HCT116 (cell line): ENCODE data around the gene EPHB2. TPM values are rescaled to one million over a fixed set of nuclear protein-coding genes. Genes with fewer than 3 reads are reported as not detected.

Experiments
- ATAC-seq: fragments of 200-7000 bp; cut with Tn5 transposase; 2 replicates; pipeline ENCODE4 v1.9.1; 2020; ENCODE audit warnings: mild to moderate bottlenecking, moderate library complexity
- BruUV-seq: library from RNA; stranded (reverse); fragments of 400-500 nt; replicated peaks from 2 replicates; lab custom pipeline; 2021; lab: Mats Ljungman, UMichigan
- CTCF ChIA-PET: fragments of 300-600 bp; sonication (Branson Sonifier 250); formaldehyde crosslinking; loops from one replicate; lab custom pipeline; 2021; ENCODE audit warnings: antibody characterized with exemption; lab: Charles Lee
- POLR2A ChIA-PET: fragments of 300-600, 350-600 bp; sonication (Branson Sonifier 250); formaldehyde crosslinking; loops from one replicate; lab custom pipeline; 2021; ENCODE audit warnings: antibody characterized with exemption; lab: Charles Lee
- RAD21 ChIA-PET, 2 experiments: fragments of 300-600 bp; sonication (Branson Sonifier 250); formaldehyde crosslinking; loops; one replicate each; lab custom pipeline; 2023; ENCODE audit warnings: low total read pairs in 2 of 2; ENCODE audit not compliant: uncharacterized antibody in 2 of 2, unreplicated experiment in 2 of 2, low non-redundant PET in 1 of 2; lab: Charles Lee
- DNase-seq: peaks from one replicate; pipeline ENCODE4 v3.0.0-alpha.2; 2010; ENCODE audit warnings: low read depth, low spot score
- H2AFZ ChIP-seq: fragments of 200-600 bp; shearing (Covaris generic), sonication (generic); 2 replicates; pipeline ENCODE4 v1.6.1; 2017; ENCODE audit warnings: low read depth, mixed run types, mixed read lengths, antibody characterized with exemption, low read length; ENCODE audit not compliant: poor library complexity, severe bottlenecking
- H3K27ac ChIP-seq: 2 replicates; pipeline ENCODE4 v1.5.1; 2012; ENCODE audit warnings: low read depth, low read length
- H3K27me3 ChIP-seq: fragments of 200-600 bp; sonication (generic); 2 replicates; pipeline ENCODE4 v1.6.1; 2016; ENCODE audit warnings: mixed run types, low read length, mixed read lengths; ENCODE audit not compliant: insufficient read depth
- H3K36me3 ChIP-seq, 2 experiments: fragments of 200-500 bp in 1 of 2; fragments of 200-600 bp in 1 of 2; sonication (Bioruptor generic) in 1 of 2; sonication (generic) in 1 of 2; 2 replicates each; pipeline versions ENCODE4 v1.5.1 to v1.6.1; 2014 to 2016; ENCODE audit warnings: low read length in 2 of 2, inconsistent platforms in 1 of 2, mixed read lengths in 1 of 2, mixed run types in 1 of 2; ENCODE audit not compliant: insufficient read depth in 2 of 2, control insufficient read depth in 1 of 2
- H3K4me1 ChIP-seq, 2 experiments: fragments of 200-600 bp in 1 of 2; sonication (generic) in 1 of 2; 2 replicates each; pipeline versions ENCODE4 v1.5.1 to v1.6.1; 2012 to 2017; ENCODE audit warnings: low read length in 2 of 2, inconsistent platforms in 1 of 2, mild to moderate bottlenecking in 1 of 2, mixed read lengths in 1 of 2, mixed run types in 1 of 2, moderate library complexity in 1 of 2; ENCODE audit not compliant: insufficient read depth in 2 of 2, control insufficient read depth in 1 of 2
- H3K4me2 ChIP-seq: fragments of 200-600 bp; sonication (generic); 2 replicates; pipeline ENCODE4 v1.6.1; 2017; ENCODE audit warnings: mixed run types, low read length, mixed read lengths
- H3K4me3 ChIP-seq, 2 experiments: fragments of 200-600 bp in 1 of 2; sonication (generic) in 1 of 2; replicated peaks in 1 of 2; 2 replicates each; pipeline ENCODE4 v1.5.1; 2011 to 2016; ENCODE audit warnings: low read length in 2 of 2, control low read depth in 1 of 2, low read depth in 1 of 2, mild to moderate bottlenecking in 1 of 2, mixed read lengths in 1 of 2, mixed run types in 1 of 2
- H3K79me2 ChIP-seq: fragments of 200-600 bp; sonication (generic); 2 replicates; pipeline ENCODE4 v1.6.1; 2017; ENCODE audit warnings: mild to moderate bottlenecking, mixed run types, low read length, moderate library complexity, mixed read lengths; ENCODE audit not compliant: insufficient read depth
- H3K9ac ChIP-seq: fragments of 200-600 bp; sonication (generic); 2 replicates; pipeline ENCODE4 v1.6.1; 2016; ENCODE audit warnings: low read length, mixed read lengths
- H3K9me2 ChIP-seq: fragments of 200-600 bp; sonication (generic), shearing (Covaris generic); 2 replicates; pipeline ENCODE4 v1.6.1; 2017; ENCODE audit warnings: mixed run types, mild to moderate bottlenecking, moderate library complexity; ENCODE audit not compliant: insufficient read depth
- H3K9me3 ChIP-seq, 2 experiments: fragments of 200-500 bp in 1 of 2; fragments of 200-600 bp in 1 of 2; sonication (Bioruptor generic) in 1 of 2; sonication (generic) in 1 of 2; 2 replicates each; pipeline ENCODE4 v1.6.1; 2014 to 2017; ENCODE audit warnings: low read length in 2 of 2, mixed read lengths in 2 of 2, inconsistent platforms in 1 of 2, low read depth in 1 of 2, mild to moderate bottlenecking in 1 of 2, mixed run types in 1 of 2, moderate library complexity in 1 of 2; ENCODE audit not compliant: control insufficient read depth in 1 of 2, insufficient read depth in 1 of 2
- H4K20me1 ChIP-seq: fragments of 200-600 bp; sonication (generic), shearing (Covaris generic); 2 replicates; pipeline ENCODE4 v1.6.1; 2017; ENCODE audit warnings: mixed run types, mild to moderate bottlenecking, moderate library complexity; ENCODE audit not compliant: insufficient read depth
- ATF3 ChIP-seq: IDR thresholded peaks from 2 replicates; pipeline ENCODE4 v1.6.1; 2012
- CBX3 ChIP-seq: IDR thresholded peaks from 2 replicates; pipeline ENCODE4 v1.6.1; 2012; ENCODE audit warnings: low read depth
- CEBPB ChIP-seq: IDR thresholded peaks from 2 replicates; pipeline ENCODE4 v1.6.1; 2012; ENCODE audit warnings: low read depth
- CTCF ChIP-seq, 3 experiments: fragments of 200-600 bp in 1 of 3; sonication (generic) in 1 of 3; IDR thresholded peaks in 2 of 3; conservative IDR thresholded peaks in 1 of 3; 2 replicates each; pipeline ENCODE4 v1.5.1; 2012 to 2017; ENCODE audit warnings: low read depth in 2 of 3, low read length in 2 of 3, antibody characterized with exemption in 1 of 3, borderline replicate concordance in 1 of 3, control low read depth in 1 of 3, mild to moderate bottlenecking in 1 of 3, mixed read lengths in 1 of 3, mixed run types in 1 of 3, moderate library complexity in 1 of 3; ENCODE audit not compliant: insufficient read depth in 1 of 3
- EGR1 ChIP-seq: IDR thresholded peaks from 2 replicates; pipeline ENCODE4 v1.6.1; 2012; ENCODE audit warnings: low read depth
- ELF1 ChIP-seq: IDR thresholded peaks from 2 replicates; pipeline ENCODE4 v1.6.1; 2012; ENCODE audit warnings: low read depth, borderline replicate concordance
- EZH2 ChIP-seq: fragments of 200-600 bp; sonication (generic); IDR thresholded peaks from 2 replicates; pipeline ENCODE4 v1.6.1; 2017; ENCODE audit warnings: antibody characterized with exemption, mixed run types
- POLR2A ChIP-seq: IDR thresholded peaks from 2 replicates; pipeline ENCODE4 v1.7.0; 2011; ENCODE audit warnings: borderline replicate concordance; ENCODE audit not compliant: insufficient read depth, insufficient read length; ENCODE audit errors: extremely low read depth
- POLR2AphosphoS5 ChIP-seq: IDR thresholded peaks from 2 replicates; pipeline ENCODE4 v1.6.1; 2011; ENCODE audit warnings: mild to moderate bottlenecking, low read depth, low read length, moderate library complexity
- RAD21 ChIP-seq: IDR thresholded peaks from 2 replicates; pipeline ENCODE4 v1.6.1; 2012; ENCODE audit warnings: low read depth, mild to moderate bottlenecking
- SIN3A ChIP-seq: IDR thresholded peaks from 2 replicates; pipeline ENCODE4 v1.6.1; 2012; ENCODE audit warnings: low read depth
- SP1 ChIP-seq: IDR thresholded peaks from 2 replicates; pipeline ENCODE4 v1.6.1; 2012; ENCODE audit warnings: low read depth
- SRF ChIP-seq: IDR thresholded peaks from 2 replicates; pipeline ENCODE4 v1.6.1; 2012; ENCODE audit warnings: low read depth
- TCF7L2 ChIP-seq: IDR thresholded peaks from 2 replicates; pipeline ENCODE4 v1.7.0; 2011; ENCODE audit warnings: borderline replicate concordance, inconsistent platforms; ENCODE audit not compliant: insufficient read depth, insufficient read length; ENCODE audit errors: extremely low read depth
- YY1 ChIP-seq: IDR thresholded peaks from 2 replicates; pipeline ENCODE4 v1.6.1; 2011; ENCODE audit warnings: low read length, low read depth, moderate library complexity, mild to moderate bottlenecking; ENCODE audit not compliant: insufficient replicate concordance; ENCODE audit errors: extremely low read depth
- ZBTB33 ChIP-seq: IDR thresholded peaks from 2 replicates; pipeline ENCODE4 v1.6.1; 2011; ENCODE audit warnings: mild to moderate bottlenecking, low read length, moderate library complexity; ENCODE audit not compliant: insufficient replicate concordance; ENCODE audit errors: extremely low read depth
- ZFX ChIP-seq: fragments of 450-650 bp; IDR thresholded peaks from 2 replicates; pipeline ENCODE4 v1.6.1; 2017
- intact Hi-C: fragments of 100-400 bp; cut with micrococcal nuclease; formaldehyde crosslinking; loops from 2 replicates; pipeline ENCODE4 v1.10.0; 2022
- total RNA-seq: library from RNA; stranded (reverse); gene quantifications from one replicate; pipeline ENCODE4 v1.2.1, GENCODE V29; 2021; ENCODE audit not compliant: unreplicated experiment

The EPHB2 gene
- total RNA-seq, 1 experiment from 2014 or later, result 19.5 TPM

GRCh38 chr1:22915231-22915630, 204.6 kb downstream of the EPHB2 start:
- ChIA-PET CTCF (interaction anchor here (1.3 kb wide), 1 partner anchor 211 kb away, joined by 4 read pairs; no protein-coding TSS in a partner anchor), RAD21 (no interaction called here)
- Histone ChIP-seq H3K4me1 (no peaks in the 10 kb centered on the region), H3K36me3 (no peaks in the 10 kb centered on the region)
- BruUV-seq, result no TSS peak
- TF ChIP-seq ZFX (no peak), CTCF (IDR thresholded peaks at IDR 0.05 in 2 of 3, conservative IDR thresholded peaks at IDR 0.05 in 1 of 3; ENCODE audit: borderline replicate concordance in 1 of 3, insufficient read depth in 1 of 3, low read depth in 2 of 3, low read length in 2 of 3) (no peak), ZBTB33 (no peak), CEBPB (no peak), SIN3A (no peak), YY1 (no peak), RAD21 (no peak), ATF3 (no peak), SP1 (no peak), SRF (no peak), CBX3 (no peak), POLR2AphosphoS5 (no peak), TCF7L2 (no peak), POLR2A (no peak), ELF1 (no peak), EZH2 (no peak), EGR1 (no peak)
- TF ChIP-seq, all 23 proteins: peak for 0
- Histone ChIP-seq H3K9me3 (no peaks in the 10 kb centered on the region), H3K4me2 (no peak overlapping the region), H3K4me3 (no peak overlapping the region), H3K79me2 (no peaks in the 10 kb centered on the region), H3K9me2 (no peaks in the 10 kb centered on the region), H3K27me3 (no peaks in the 10 kb centered on the region), H2AFZ (no peak overlapping the region), H3K9ac (no peak overlapping the region), H4K20me1 (no peaks in the 10 kb centered on the region), H3K27ac (no peak overlapping the region)
- intact Hi-C loops, result no loop called here
- POLR2A ChIA-PET, result no interaction called here
- ATAC-seq (no peak), DNase-seq (no peak)
